A549 (cell line): ENCODE measurements around the gene CTR9. TPM values are rescaled to one million over a fixed set of nuclear protein-coding genes. Genes with fewer than 3 reads are reported as not detected.
A peak's percentile ranks its signal among the peaks of the same experiment; 100 is the strongest.

Experiments used
- ATAC-seq, 2 experiments: fragments of 200-7000 bp in 1 of 2; fragments of >200 bp in 1 of 2; cut with Nextera tagmentation in 1 of 2; cut with Tn5 transposase in 1 of 2; 3 replicates each; pipeline versions ENCODE4 v1.8.0 to v1.9.1; 2018 to 2020; ENCODE audit warnings: mild to moderate bottlenecking in 1 of 2, moderate library complexity in 1 of 2
- CTCF ChIA-PET: fragments of 300-600 bp; sonication (Branson Sonifier 250); formaldehyde crosslinking; extraction: SDS; loops from one replicate; lab custom pipeline; 2021; ENCODE audit warnings: antibody characterized with exemption, inconsistent platforms; lab: Yijun Ruan, JAX
- POLR2A ChIA-PET: fragments of 350-600 bp; formaldehyde crosslinking; extraction: SDS; loops from one replicate; lab custom pipeline; 2021; ENCODE audit warnings: antibody characterized with exemption, inconsistent platforms; lab: Yijun Ruan, JAX
- DNase-seq, 2 experiments: peaks; one replicate each; pipeline versions ENCODE4 v3.0.0 to v3.0.0-alpha.2; 2011 to 2016; ENCODE audit warnings: low read depth in 1 of 2, low spot score in 1 of 2
- FAIRE-seq: peaks from 2 replicates; lab custom pipeline; 2011; peaks lifted over from hg19 to GRCh38; lab: Jason Lieb, UNC
- H3K27ac ChIP-seq, 2 experiments: fragments of >200 bp; sonication (Bioruptor Twin); formaldehyde crosslinking; 3 replicates each; pipeline ENCODE4 v1.5.1; 2016 to 2017
- H3K4me1 ChIP-seq: fragments of >200 bp; sonication (Bioruptor Twin); formaldehyde crosslinking; 3 replicates; pipeline ENCODE4 v1.6.1; 2016
- H3K4me2 ChIP-seq: fragments of >200 bp; sonication (Bioruptor Twin); formaldehyde crosslinking; 3 replicates; pipeline ENCODE4 v1.6.1; 2016
- H3K4me3 ChIP-seq: fragments of >200 bp; sonication (Bioruptor Twin); formaldehyde crosslinking; 3 replicates; pipeline ENCODE4 v1.5.1; 2016
- H3K9me3 ChIP-seq: fragments of >200 bp; sonication (Bioruptor Twin); formaldehyde crosslinking; 3 replicates; pipeline ENCODE4 v1.6.1; 2016
- BHLHE40 ChIP-seq: IDR thresholded peaks from 2 replicates; pipeline ENCODE4 v1.6.1; 2012; ENCODE audit warnings: low read depth, low read length, inconsistent platforms
- CBX2 ChIP-seq: fragments of 200-600 bp; sonication (generic); IDR thresholded peaks from 2 replicates; pipeline ENCODE4 v1.6.1; 2016; ENCODE audit warnings: low read depth, mild to moderate bottlenecking, borderline replicate concordance
- CBX8 ChIP-seq: fragments of 200-600 bp; sonication (generic); IDR thresholded peaks from 2 replicates; pipeline ENCODE4 v1.6.1; 2016
- ESRRA ChIP-seq: fragments of 150-350 bp; IDR thresholded peaks from 2 replicates; pipeline ENCODE4 v1.6.1; 2014; ENCODE audit warnings: mild to moderate bottlenecking, low read length, borderline replicate concordance
- FOSL2 ChIP-seq, 2 experiments: fragments of 450-650 bp in 1 of 2; fragments of >200 bp in 1 of 2; sonication (Bioruptor Twin) in 1 of 2; formaldehyde crosslinking; IDR thresholded peaks; 2 replicates each; pipeline versions ENCODE4 v1.5.0 to v1.6.1; 2016 to 2020; ENCODE audit warnings: mild to moderate bottlenecking in 1 of 2, moderate library complexity in 1 of 2
- FOXS1 ChIP-seq: fragments of 250-450 bp; sonication (Bioruptor Pico); IDR thresholded peaks from 2 replicates; pipeline ENCODE4 v1.5.0; 2020; ENCODE audit warnings: mild to moderate bottlenecking, moderate library complexity
- HDAC2 ChIP-seq: fragments of 200-600 bp; sonication (generic); IDR thresholded peaks from 2 replicates; pipeline ENCODE4 v1.6.1; 2016
- HES2 ChIP-seq: fragments of >200 bp; sonication (Bioruptor Twin); formaldehyde crosslinking; IDR thresholded peaks from 2 replicates; pipeline ENCODE4 v1.6.1; 2016
- JUN ChIP-seq, 2 experiments: fragments of >200 bp; sonication (Bioruptor Twin); formaldehyde crosslinking; IDR thresholded peaks; 2 replicates in 1 of 2; 3 replicates in 1 of 2; pipeline ENCODE4 v1.6.1; 2016 to 2017
- KDM1A ChIP-seq: fragments of 200-600 bp; sonication (generic); IDR thresholded peaks from 2 replicates; pipeline ENCODE4 v1.6.1; 2016; ENCODE audit warnings: low read depth, mild to moderate bottlenecking
- MAX ChIP-seq: IDR thresholded peaks from 2 replicates; pipeline ENCODE4 v1.6.1; 2012
- MYC ChIP-seq: IDR thresholded peaks from 2 replicates; pipeline ENCODE4 v1.6.1; 2012; ENCODE audit warnings: mild to moderate bottlenecking, inconsistent platforms, low read length, improper control_type of control experiment, borderline replicate concordance
- PBX3 ChIP-seq: IDR thresholded peaks from 2 replicates; pipeline ENCODE4 v1.6.1; 2012
- POLR2A ChIP-seq: IDR thresholded peaks from 2 replicates; pipeline ENCODE4 v1.6.1; 2012; ENCODE audit warnings: mild to moderate bottlenecking, low read length
- RAD21 ChIP-seq, 2 experiments: fragments of >200 bp in 1 of 2; sonication (Bioruptor Twin) in 1 of 2; formaldehyde crosslinking in 1 of 2; IDR thresholded peaks in 1 of 2; conservative IDR thresholded peaks in 1 of 2; 2 replicates in 1 of 2; 3 replicates in 1 of 2; pipeline ENCODE4 v1.6.1; 2012 to 2018; ENCODE audit warnings: inconsistent platforms in 1 of 2
- RARB ChIP-seq: fragments of 250-450 bp; sonication (Bioruptor Pico); IDR thresholded peaks from 2 replicates; pipeline ENCODE4 v1.8.0; 2021; ENCODE audit warnings: mild to moderate bottlenecking, moderate library complexity
- RCOR1 ChIP-seq: fragments of 150-350 bp; IDR thresholded peaks from 2 replicates; pipeline ENCODE4 v1.6.1; 2014; ENCODE audit warnings: antibody characterized with exemption, low read length, low read depth
- TP53 ChIP-seq: fragments of 250-450 bp; sonication (Bioruptor Pico); IDR thresholded peaks from 2 replicates; pipeline ENCODE4 v1.5.0; 2021; ENCODE audit warnings: mild to moderate bottlenecking, moderate library complexity
- ZC3H11A ChIP-seq: fragments of 450-650 bp; IDR thresholded peaks from 2 replicates; pipeline ENCODE4 v1.6.1; 2014; ENCODE audit warnings: antibody characterized with exemption, mild to moderate bottlenecking
- ZSCAN20 ChIP-seq: fragments of 250-450 bp; sonication (Bioruptor Pico); IDR thresholded peaks from 2 replicates; pipeline ENCODE4 v1.8.0; 2022; ENCODE audit warnings: mild to moderate bottlenecking, moderate library complexity
- WGBS: methylation state at CpG from one replicate; pipeline ENCODE4 v1.1.6; 2017; ENCODE audit errors: missing lambda C conversion rate; 5-methylcytosine and 5-hydroxymethylcytosine counted together
- polyA plus RNA-seq, 4 experiments: library from polyadenylated mRNA; depleted of rRNA in 3 of 4; stranded (reverse); fragments of >200 nt; fragmentation: RNase III in 1 of 4; extraction: RNeasy Plus Mini Kit Qiagen cat#74134 plus additional on column Dnase treatment in 1 of 4; gene quantifications; 2 replicates in 3 of 4; 3 replicates in 1 of 4; pipeline ENCODE4 v1.2.3, GENCODE V29; 2011 to 2017
- TF ChIP-seq, protein P1 (sequence below): fragments of 200-600 bp; sonication (generic); IDR thresholded peaks from 2 replicates; pipeline ENCODE4 v1.6.1; 2016; ENCODE audit warnings: antibody characterized with exemption, mild to moderate bottlenecking, moderate library complexity
- TF ChIP-seq, protein P2 (sequence below): fragments of >200 bp; sonication (Bioruptor Twin); formaldehyde crosslinking; IDR thresholded peaks from 3 replicates; pipeline ENCODE4 v1.6.1; 2016

CTR9 gene
- polyA plus RNA-seq, 2 of the 4 experiments (the other 2 are of a cell fraction): 24.8 to 35.0 TPM

DNA sequence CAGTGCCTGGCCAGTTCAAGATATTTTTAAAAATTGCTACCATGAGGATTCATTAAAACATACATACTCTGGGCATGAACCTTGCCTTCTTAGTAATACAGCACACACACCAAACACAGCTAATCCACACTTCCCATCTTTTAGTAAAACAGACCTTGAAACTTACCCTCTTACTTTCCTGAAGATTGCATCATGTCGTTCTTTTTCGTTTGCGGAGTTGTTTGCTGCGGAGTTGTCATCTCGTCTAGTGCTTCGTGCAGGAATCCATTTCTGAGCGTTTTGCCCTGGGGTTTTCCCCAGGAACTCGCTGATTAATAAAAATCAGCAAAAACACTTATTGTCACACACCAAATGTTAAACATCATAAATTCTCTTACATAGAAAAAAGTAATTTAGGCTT is 54.7 kb downstream of the CTR9 start (continued):
- TF ChIP-seq RARB (no peak), FOSL2 (IDR thresholded peaks at IDR 0.05) (no peak), FOSL2 (CRISPR knock-in tag; IDR thresholded peaks at IDR 0.05) (no peak), TP53 (CRISPR knock-in tag) (no peak), CBX2 (no peak)

- DNase-seq: no peak
- CTCF ChIA-PET: interaction anchor here (4.7 kb wide), 1 partner anchor 13 kb away, joined by 59 read pairs; no protein-coding TSS in a partner anchor
- TF ChIP-seq PBX3: no peak
- TF ChIP-seq ESRRA: no peak
- no peak for TF ChIP-seq RAD21 (conservative IDR thresholded peaks at IDR 0.05 in 1 of 2, IDR thresholded peaks at IDR 0.05 in 1 of 2)
- TF ChIP-seq, protein P1, sequence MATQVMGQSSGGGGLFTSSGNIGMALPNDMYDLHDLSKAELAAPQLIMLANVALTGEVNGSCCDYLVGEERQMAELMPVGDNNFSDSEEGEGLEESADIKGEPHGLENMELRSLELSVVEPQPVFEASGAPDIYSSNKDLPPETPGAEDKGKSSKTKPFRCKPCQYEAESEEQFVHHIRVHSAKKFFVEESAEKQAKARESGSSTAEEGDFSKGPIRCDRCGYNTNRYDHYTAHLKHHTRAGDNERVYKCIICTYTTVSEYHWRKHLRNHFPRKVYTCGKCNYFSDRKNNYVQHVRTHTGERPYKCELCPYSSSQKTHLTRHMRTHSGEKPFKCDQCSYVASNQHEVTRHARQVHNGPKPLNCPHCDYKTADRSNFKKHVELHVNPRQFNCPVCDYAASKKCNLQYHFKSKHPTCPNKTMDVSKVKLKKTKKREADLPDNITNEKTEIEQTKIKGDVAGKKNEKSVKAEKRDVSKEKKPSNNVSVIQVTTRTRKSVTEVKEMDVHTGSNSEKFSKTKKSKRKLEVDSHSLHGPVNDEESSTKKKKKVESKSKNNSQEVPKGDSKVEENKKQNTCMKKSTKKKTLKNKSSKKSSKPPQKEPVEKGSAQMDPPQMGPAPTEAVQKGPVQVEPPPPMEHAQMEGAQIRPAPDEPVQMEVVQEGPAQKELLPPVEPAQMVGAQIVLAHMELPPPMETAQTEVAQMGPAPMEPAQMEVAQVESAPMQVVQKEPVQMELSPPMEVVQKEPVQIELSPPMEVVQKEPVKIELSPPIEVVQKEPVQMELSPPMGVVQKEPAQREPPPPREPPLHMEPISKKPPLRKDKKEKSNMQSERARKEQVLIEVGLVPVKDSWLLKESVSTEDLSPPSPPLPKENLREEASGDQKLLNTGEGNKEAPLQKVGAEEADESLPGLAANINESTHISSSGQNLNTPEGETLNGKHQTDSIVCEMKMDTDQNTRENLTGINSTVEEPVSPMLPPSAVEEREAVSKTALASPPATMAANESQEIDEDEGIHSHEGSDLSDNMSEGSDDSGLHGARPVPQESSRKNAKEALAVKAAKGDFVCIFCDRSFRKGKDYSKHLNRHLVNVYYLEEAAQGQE: no peak
- no peak for TF ChIP-seq ZSCAN20
- no peak for TF ChIP-seq FOXS1 (CRISPR knock-in tag)
- no peak for TF ChIP-seq CBX8
- no peak for TF ChIP-seq RCOR1
- no peak for TF ChIP-seq POLR2A
- TF ChIP-seq RARB: no peak
- TF ChIP-seq, protein P2, sequence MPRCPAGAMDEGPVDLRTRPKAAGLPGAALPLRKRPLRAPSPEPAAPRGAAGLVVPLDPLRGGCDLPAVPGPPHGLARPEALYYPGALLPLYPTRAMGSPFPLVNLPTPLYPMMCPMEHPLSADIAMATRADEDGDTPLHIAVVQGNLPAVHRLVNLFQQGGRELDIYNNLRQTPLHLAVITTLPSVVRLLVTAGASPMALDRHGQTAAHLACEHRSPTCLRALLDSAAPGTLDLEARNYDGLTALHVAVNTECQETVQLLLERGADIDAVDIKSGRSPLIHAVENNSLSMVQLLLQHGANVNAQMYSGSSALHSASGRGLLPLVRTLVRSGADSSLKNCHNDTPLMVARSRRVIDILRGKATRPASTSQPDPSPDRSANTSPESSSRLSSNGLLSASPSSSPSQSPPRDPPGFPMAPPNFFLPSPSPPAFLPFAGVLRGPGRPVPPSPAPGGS: no peak
- no peak for TF ChIP-seq BHLHE40
- no peak for TF ChIP-seq ZC3H11A
- no peak for TF ChIP-seq KDM1A
- TF ChIP-seq HDAC2: no peak
- no peak for TF ChIP-seq HES2
- TF ChIP-seq MAX: no peak
- TF ChIP-seq MYC: no peak
- no peak; a peak in 1 of 5 replicates for TF ChIP-seq JUN (IDR thresholded peaks at IDR 0.05)
- TF ChIP-seq, all 56 proteins: peak for 0
- ATAC-seq (no peak), FAIRE-seq (no peak)
- H3K4me1 ChIP-seq: peaks cover 63% of the 10 kb centered on the region
- peak overlapping the region; percentile 97 for H3K4me3 ChIP-seq
- POLR2A ChIA-PET: interaction anchor here (4.4 kb wide), 1 partner anchor 51 kb away, joined by 141 read pairs; the partner anchor contains the start of gene ZBED5
- 81% methylated on average over 4 of the region's 4 CpGs for WGBS
- H3K9me3 ChIP-seq: no peaks in the 10 kb centered on the region
- peak overlapping the region in 1 of 2 experiments; percentile 12; a peak in 2 of 6 replicates for H3K27ac ChIP-seq
- peak overlapping the region; percentile 96 for H3K4me2 ChIP-seq
Observed at GRCh38 chr11:10806206-10806605, 55.2 kb downstream of the CTR9 start.
